ENCODE measurements around the gene DYRK3.
A peak's percentile ranks its signal among the peaks of the same experiment; 100 is the strongest.
"Not testable (repeated sequence)": the region's sequence is repeated elsewhere in the genome, so short reads cannot be mapped to it uniquely, and the experiment has no call there.

The DYRK3 gene

DNA sequence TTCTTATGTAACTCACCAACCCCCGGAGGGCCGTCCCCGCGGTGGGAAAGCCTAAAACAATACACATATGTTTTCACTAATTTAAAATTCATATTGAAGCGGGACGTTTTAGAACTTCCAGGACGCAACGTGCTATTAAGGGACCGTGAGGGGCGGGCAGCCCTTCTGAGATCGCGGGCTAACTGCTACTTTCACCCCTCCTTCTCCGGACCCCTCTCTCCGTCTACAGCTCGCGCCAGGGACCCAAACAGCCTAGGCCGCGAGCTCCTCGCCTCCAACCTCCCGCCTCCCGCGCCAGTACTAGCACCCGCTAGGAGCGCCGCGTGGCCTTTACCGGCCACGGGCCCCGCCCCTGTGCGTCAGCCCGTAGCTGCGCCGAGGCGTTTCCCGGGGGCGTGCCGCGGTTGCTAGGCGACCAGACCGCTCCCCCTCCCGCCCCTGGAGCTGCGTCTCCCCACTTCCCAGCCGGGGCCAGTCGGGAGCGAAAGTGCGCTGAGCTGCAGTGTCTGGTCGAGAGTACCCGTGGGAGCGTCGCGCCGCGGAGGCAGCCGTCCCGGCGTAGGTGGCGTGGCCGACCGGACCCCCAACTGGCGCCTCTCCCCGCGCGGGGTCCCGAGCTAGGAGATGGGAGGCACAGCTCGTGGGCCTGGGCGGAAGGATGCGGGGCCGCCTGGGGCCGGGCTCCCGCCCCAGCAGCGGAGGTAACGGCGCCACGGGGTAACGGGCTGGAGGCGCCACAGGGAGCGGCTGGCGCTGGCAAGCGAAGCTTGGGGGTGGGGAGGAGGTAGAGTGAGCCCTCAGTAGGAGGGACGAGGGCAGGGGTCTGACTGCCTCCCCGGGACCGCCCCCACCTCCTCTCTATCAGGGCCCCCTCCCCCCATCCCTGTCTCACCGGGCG lies at the start of gene DYRK3:
Gene DYRK3, plus strand, starts transcription at position 457 of the 898 bp plus-strand sequence. Its CDS starts 168 bp downstream, at position 625.
- peak; percentile 73 to 83 for DNase-seq (ENCODE audit: low read depth in 2 of 2, low spot score in 1 of 2)

- no peak for DNase-seq (ENCODE audit: low read depth in 2 of 2, low spot score in 1 of 2)
These were observed 48.6 kb upstream of the DYRK3 start for GRCh38 chr1:206586501-206587445.

DNA sequence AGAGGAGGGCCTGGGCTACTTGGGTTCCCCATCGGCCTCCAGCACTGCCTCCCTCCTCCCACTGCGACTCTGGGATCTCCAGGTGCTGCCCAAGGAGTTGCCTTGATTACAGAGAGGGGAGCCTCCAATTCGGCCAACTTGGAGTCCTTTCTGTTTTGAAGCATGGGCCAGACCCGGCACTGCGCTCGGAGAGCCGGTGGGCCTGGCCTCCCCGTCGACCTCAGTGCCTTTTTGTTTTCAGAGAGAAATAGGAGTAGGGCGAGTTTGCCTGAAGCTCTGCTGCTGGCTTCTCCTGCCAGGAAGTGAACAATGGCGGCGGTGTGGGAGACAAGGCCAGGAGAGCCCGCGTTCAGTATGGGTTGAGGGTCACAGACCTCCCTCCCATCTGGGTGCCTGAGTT lies 47.4 kb upstream of the DYRK3 start:
- DNase-seq (ENCODE audit: low read depth in 2 of 2, low spot score in 1 of 2): no peak

- no peak for DNase-seq (ENCODE audit: low read depth in 2 of 2, low spot score in 1 of 2)
These were observed 46.8 kb upstream of the DYRK3 start for GRCh38 chr1:206588492-206588891.

DNA sequence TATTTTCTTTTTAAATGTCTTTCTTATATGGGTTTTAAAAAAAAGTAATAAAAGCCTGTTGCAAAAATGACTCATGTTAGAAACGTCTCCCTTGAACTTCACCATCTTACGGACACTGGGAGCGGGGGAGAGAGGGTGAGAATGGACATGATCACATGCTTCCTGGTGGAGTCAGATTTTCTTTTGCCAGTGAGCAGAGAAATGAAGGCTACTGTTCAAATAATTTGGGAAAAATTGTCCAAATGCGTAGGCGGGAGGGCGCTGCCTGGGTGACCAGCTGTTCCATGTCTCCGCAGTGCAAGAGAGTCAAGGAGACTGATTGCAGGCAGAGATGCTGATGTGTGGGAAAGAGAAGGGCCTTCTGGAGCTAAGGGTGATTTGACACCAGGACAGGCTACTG lies 46.1 kb upstream of the DYRK3 start:
- DNase-seq (ENCODE audit: low read depth in 2 of 2, low spot score in 1 of 2): no peak

- peak in 1 of 2 donors; percentile 41 for DNase-seq (ENCODE audit: low read depth in 2 of 2, low spot score in 1 of 2)
These were observed 45.1 kb upstream of the DYRK3 start for GRCh38 chr1:206590025-206590758.

- no peak for DNase-seq (ENCODE audit: low read depth in 2 of 2, low spot score in 1 of 2)
These were observed 44.1 kb upstream of the DYRK3 start for GRCh38 chr1:206591226-206591625.

DNA sequence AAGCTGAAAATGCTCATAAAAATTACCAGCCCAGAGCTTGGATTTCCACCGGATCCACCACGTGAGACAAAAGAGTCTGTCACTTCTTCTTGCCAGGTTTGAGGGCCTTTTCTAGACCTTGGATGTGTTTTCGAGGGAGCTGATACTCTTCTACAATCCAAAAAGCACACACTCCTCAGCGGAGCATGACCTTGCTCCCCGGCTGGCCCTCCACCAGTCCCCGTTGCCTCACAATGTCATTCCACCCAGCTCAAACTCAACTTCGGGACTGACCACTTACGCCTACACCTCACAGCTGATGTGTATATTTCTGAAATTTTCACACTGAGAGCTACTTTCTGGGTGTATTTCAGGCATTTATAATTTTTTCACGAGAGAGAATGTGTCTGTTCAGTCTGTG lies 43.6 kb upstream of the DYRK3 start:
- no peak for DNase-seq (ENCODE audit: low read depth in 2 of 2, low spot score in 1 of 2)

- DNase-seq (ENCODE audit: low read depth in 2 of 2, low spot score in 1 of 2): no peak
These were observed 41.9 kb upstream of the DYRK3 start for GRCh38 chr1:206593351-206593925.

GRCh38 chr1:206595581-206596318 lies 39.6 kb upstream of the DYRK3 start:
- DNase-seq (ENCODE audit: low read depth in 2 of 2, low spot score in 1 of 2): no peak

DNA sequence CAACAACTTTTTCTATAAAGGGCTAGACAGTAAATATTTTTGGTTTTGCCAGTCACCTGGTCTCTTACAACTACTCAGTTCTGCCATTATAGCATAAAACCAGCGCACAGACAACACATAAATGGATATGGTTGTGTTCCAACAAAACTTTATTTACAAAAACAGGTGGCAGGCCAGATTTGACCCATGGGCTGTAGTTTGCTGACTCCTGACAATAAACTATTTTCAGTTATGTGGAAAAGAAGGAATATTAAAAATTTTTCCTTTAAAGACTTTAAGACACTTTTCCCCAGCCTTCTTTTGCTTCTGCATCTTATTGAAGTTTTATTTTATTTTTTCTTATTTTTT lies 39.0 kb upstream of the DYRK3 start:
- no peak for DNase-seq (ENCODE audit: low read depth in 2 of 2, low spot score in 1 of 2)

DNA sequence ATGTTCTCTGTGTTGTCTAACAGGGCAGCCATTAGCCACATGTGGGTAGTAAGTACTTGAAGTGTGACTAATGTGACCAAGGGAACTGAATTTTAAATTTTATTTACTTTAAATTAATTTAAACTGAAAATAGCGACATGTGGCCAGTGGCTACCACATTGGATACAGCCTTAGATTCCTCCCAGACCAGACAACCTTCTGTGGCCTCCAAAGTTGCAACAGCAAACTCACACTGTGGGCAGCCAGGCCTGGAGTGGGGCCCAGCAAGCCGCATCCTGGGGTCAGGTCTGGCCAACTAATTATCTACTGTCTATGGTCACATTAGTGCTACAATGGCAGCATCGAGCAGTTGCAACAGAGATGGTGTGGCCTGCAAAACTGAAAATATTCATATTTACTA lies 34.8 kb upstream of the DYRK3 start:
- no peak for DNase-seq (ENCODE audit: low read depth in 2 of 2, low spot score in 1 of 2)

DNA sequence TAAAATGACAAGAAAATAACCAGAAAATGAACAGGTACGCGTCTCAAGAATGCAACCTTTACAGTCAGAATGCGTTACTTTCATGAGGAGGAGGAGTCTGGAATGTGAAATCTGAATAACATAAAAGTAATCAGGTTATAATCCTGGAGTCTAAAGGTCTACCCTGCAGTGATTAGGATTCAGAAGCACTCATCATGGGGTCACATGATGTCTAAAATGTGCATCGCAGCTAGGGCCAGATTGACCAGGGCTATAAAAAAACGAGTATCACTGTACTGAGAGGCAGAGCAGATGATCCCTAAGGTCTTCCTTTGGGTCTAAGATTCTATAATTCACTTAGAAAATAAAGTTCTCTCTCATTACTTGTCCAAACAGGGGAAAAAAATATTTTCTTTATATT lies 30.5 kb upstream of the DYRK3 start:
- no peak for DNase-seq (ENCODE audit: low read depth in 2 of 2, low spot score in 1 of 2)

GRCh38 chr1:206606867-206607266 lies 28.5 kb upstream of the DYRK3 start:
- no peak for DNase-seq (ENCODE audit: low read depth in 2 of 2, low spot score in 1 of 2)

DNA sequence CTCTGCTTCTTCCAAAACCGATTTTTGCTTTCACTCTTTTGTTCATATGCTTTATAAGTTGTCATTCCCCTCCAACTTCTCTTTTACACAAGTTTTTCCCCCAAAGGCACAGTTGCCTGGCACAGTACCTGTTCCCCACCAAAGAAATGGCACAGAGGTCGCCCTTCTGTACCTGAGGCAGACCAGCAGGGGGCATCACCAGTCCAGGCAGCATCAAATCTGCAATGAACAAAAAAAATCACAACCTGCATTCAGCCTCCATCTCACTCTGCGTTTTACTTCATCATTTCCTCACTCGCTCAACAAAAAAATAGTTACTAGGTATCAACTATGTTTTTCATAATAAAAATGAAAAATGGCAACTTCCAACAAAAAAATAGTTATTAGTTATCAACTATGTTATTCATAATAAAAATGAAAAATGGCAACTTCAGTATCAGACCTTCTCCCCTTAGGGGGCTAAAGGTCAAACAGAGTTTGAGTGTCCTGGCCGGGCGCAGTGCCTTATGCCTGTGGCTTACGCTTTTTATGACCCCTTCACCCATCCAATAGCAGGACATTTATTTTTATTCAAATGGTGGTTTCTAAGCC lies 27.1 kb upstream of the DYRK3 start:
- no peak for DNase-seq (ENCODE audit: low read depth in 2 of 2, low spot score in 1 of 2)

GRCh38 chr1:206609229-206609991 lies 25.9 kb upstream of the DYRK3 start:
- no peak for DNase-seq (ENCODE audit: low read depth in 2 of 2, low spot score in 1 of 2)

- peak; percentile 84 to 85 for DNase-seq (ENCODE audit: low read depth in 2 of 2, low spot score in 1 of 2)
These were observed 23.0 kb upstream of the DYRK3 start, which contains the start of gene EIF2D for GRCh38 chr1:206612129-206612876. EIF2D (minus strand) TSS chr1:206612465; CDS start chr1:206612342, 123 bp downstream.

DNA sequence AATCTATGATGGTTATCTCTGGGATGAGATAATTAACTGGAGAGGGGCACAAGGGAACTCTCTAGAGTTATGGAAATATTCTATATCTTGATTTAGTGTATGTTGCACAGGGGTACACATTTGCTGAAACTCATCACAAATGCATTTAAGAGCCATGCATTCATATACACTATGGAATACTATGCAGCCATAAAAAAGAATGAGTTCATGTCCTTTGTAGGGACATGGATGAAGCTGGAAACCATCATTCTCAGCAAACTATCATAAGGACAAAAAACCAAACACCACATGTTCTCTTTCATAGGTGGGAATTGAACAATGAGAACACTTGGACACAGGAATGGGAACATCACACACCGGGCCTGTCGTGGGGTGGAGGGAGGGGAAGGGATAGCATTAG lies 8.9 kb upstream of the DYRK3 start:
- DNase-seq (ENCODE audit: low read depth in 2 of 2, low spot score in 1 of 2): not testable (repeated sequence)
